Heart left ventricle (tissue), 13 donors: ENCODE results near the gene NRDE2.

Experiments
- POLR2A ChIP-seq, 2 donors: fragments of 450-650 bp; IDR thresholded peaks; one replicate each; pipeline ENCODE4 v1.6.1; 2017; ENCODE audit warnings: antibody characterized with exemption in 2 of 2, mild to moderate bottlenecking in 2 of 2, moderate library complexity in 2 of 2
- TF ChIP-seq, protein P1 (sequence below), 12 donors: fragments of 200-600 bp; sonication (generic) in 4 of 12; IDR thresholded peaks; one replicate each; pipeline versions ENCODE4 v1.5.0 to v1.8.0; 2018 to 2022; ENCODE audit warnings: antibody characterized with exemption in 12 of 12, mild to moderate bottlenecking in 5 of 12
- donor health status: ischemic (EF 13 %, LVEDD 7.1; RV severe dilation, severe dysfunction).
- donor health status: DM: no; HTN: yes; CAD: no.
- donor health status: DM: no; HTN: no; CAD: no.
- donor health status: ischemic (EF 25% LVEDD 6.9; RV normal size, moderate dysfunction).
- donor health status: ischemic (EF 25% LVEDD 5.7; RV mildly dilated, moderate dysfunction).
- donor health status: ischemic (EF 35%, LVEDD 5.7; RV mildly dilated, moderate dysfunction).
- donor health status: nonischemic (EF 11% LVEDD 7.7; RV severe dilation, severe dysfunction).
- donor health status: DM: yes; HTN: yes; CAD: no.
- donor health status: PGD.
- donor health status: ischemic (EF 29% LVEDD 5.4; RV normal size, mild dysfunction).
- donor health status: nonischemic (EF 23%, LVEDD 6.1; RV moderate dilation, normal function).

DNA sequence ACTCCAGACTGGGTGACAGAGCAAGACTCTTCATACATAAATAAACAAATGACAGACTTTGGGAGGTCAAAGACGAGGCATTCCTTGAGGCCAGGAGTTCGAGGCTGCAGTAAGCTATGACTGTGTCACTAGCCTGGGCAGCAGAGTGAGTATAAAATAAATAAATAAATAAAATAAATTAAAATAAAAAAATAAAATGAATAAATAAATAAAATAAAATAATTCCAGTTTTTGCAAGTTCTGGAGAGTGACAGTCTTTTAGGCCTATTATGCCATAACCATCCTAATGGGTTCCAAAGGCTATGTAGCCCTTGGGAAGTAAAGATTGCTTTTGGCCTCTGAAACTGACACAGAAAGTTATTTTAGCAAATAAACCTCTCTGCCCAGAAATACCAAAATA, 16.5 kb upstream of the NRDE2 start:
- TF ChIP-seq POLR2A (IDR thresholded peaks at IDR 0.05): no peak
- TF ChIP-seq, protein P1, sequence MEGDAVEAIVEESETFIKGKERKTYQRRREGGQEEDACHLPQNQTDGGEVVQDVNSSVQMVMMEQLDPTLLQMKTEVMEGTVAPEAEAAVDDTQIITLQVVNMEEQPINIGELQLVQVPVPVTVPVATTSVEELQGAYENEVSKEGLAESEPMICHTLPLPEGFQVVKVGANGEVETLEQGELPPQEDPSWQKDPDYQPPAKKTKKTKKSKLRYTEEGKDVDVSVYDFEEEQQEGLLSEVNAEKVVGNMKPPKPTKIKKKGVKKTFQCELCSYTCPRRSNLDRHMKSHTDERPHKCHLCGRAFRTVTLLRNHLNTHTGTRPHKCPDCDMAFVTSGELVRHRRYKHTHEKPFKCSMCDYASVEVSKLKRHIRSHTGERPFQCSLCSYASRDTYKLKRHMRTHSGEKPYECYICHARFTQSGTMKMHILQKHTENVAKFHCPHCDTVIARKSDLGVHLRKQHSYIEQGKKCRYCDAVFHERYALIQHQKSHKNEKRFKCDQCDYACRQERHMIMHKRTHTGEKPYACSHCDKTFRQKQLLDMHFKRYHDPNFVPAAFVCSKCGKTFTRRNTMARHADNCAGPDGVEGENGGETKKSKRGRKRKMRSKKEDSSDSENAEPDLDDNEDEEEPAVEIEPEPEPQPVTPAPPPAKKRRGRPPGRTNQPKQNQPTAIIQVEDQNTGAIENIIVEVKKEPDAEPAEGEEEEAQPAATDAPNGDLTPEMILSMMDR (IDR thresholded peaks at IDR 0.05): no peak
